GM21390 (cell line): ENCODE data around the gene KIFAP3.
A peak's percentile ranks its signal among the peaks of the same experiment; 100 is the strongest.

Source experiments
- ATAC-seq: cut with Tn5 transposase; IDR thresholded peaks from one replicate; pipeline ENCODE4 v1.9.1; 2021; ENCODE audit not compliant: unreplicated experiment

Gene KIFAP3

DNA sequence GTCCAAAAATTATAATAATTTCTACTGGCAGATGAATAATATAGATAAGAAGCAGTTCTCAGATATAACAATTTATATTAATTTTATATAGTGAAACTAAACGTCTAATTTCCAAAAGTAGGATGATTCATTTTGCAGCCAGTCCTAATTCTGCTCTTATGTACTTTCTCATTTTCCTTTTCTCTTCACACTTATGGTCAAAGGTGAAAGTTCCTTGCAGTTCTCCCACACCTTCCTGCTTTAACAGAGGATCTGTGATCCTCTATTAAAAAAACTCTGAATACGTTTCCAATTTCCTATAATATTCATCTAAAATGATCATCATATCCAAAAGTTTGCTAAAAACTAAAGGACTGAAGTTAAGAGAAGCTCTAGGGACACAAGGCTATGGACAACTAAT is 78.5 kb downstream of the KIFAP3 start:
- ATAC-seq = no peak

- ATAC-seq = no peak
Measured at GRCh38 chr1:169989246-169989645, 85.2 kb downstream of the KIFAP3 start.

- no peak for ATAC-seq
Measured at GRCh38 chr1:169985757-169986156, 88.7 kb downstream of the KIFAP3 start.

DNA sequence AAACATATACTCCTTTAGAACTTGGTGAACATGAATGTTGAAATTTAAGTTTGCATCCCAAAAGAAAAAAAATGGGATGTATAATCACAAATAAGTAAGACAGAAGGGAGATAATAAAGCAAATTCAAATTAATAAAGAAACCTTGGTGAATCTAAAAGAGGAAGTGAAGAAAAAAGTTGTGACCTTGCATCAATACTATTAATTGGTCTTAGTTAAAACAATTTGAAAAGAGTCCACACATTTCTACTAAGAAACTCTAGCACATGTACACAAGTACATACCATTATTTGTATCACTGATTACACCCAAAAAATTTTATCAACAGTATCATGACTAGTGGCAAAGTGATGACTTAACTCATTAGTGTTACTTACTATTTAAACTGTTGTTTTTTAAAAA is 100.4 kb downstream of the KIFAP3 start:
- ATAC-seq = no peak

DNA sequence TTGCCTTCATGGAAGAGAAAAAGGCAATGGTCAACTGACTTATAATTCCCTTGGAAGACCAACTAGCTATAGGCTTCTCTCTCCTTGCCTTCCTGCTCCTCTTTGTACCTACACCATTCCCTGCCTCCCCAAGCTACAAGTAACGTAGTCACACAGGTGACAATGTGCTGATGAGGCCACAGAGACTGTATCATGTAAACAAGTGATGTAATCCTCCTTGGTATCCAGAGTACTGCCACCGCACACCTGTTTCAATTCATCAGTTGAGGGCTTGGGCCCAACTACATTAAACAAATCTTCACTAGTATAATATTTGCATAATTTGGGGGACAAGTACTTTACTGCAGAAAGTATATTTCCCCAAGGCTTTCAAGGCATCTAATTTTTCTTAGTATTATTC is 104.4 kb downstream of the KIFAP3 start:
- no peak for ATAC-seq

- ATAC-seq = no peak
Measured at GRCh38 chr1:169968174-169968573, 106.3 kb downstream of the KIFAP3 start.

- ATAC-seq = no peak
Measured at GRCh38 chr1:169964206-169964605, 110.3 kb downstream of the KIFAP3 start.

DNA sequence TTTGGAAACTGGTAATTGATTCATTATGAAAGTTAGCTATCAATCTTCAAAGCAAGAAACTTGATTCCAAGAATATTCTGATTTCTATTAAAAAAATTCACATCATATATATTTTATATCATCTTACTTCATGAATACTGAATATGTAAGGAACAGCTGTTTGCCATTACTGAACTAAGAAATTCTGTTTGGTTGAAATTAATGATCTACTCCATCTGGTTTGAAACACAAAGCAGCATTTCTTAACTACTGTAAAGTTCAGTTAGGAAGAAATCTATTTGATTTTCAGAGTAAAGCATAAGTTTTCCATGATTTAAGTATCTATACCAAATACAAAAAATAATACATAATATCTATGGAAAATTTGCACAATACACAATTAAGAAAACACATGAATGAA is 114.8 kb downstream of the KIFAP3 start:
- ATAC-seq = no peak

DNA sequence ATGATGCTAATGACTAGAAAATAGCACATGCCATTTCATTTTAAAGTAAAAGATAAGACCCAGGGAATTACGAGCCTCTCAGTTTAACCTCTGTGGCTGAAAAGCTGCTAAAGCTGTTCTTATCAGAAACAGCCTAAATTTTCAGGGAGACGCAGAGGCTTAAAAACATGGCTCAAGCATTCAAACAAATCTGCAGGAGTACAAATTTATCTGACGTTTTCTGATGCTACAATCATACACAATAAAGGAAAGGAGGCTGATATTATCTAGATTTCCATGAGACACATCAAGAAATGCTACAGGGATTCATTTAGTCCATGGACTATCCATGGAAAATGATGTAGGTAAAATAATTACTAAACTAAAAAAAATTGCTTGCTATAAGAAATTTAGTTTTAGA is 115.5 kb downstream of the KIFAP3 start:
- no peak for ATAC-seq

GRCh38 chr1:169957884-169958283 is 116.6 kb downstream of the KIFAP3 start:
- ATAC-seq = no peak

DNA sequence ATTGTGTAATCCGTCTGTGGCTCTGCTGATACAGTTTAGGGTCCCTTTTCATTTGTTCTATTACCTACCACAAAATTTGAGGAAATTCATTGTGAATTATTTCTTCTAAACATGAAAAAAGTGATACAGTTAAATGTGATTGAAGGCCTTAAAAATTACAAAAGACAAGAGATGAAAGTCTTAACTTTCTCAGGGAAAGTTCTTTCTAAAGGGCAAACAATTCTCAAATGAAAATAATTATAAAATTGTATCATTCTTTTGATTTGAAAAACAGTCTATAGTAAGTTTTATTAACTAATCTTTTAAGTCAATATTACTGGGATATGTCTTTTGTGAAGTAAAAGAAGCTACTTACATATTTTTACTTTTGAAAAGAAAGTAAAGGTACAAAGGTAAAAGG is 123.4 kb downstream of the KIFAP3 start:
- ATAC-seq = no peak

DNA sequence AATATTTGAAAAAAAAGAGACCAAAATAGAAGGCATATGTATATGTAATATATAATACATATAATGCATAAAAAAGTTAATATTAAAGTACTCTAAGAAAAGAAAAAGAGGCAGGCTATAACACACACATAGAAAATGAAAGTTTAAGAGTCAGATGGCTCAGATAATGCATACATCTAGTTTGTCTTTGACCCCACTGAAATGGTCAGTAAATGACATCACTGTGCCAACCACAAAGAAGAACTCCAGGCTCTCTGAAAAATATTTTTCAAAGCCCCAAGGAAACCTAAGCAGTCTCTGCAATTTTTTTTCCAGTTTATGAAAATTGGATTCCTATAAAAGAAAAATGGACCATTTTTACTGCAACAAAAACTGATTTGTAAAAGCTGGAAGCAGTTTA is 125.4 kb downstream of the KIFAP3 start:
- ATAC-seq = no peak

GRCh38 chr1:169946206-169946605 is 128.3 kb downstream of the KIFAP3 start:
- ATAC-seq = no peak

DNA sequence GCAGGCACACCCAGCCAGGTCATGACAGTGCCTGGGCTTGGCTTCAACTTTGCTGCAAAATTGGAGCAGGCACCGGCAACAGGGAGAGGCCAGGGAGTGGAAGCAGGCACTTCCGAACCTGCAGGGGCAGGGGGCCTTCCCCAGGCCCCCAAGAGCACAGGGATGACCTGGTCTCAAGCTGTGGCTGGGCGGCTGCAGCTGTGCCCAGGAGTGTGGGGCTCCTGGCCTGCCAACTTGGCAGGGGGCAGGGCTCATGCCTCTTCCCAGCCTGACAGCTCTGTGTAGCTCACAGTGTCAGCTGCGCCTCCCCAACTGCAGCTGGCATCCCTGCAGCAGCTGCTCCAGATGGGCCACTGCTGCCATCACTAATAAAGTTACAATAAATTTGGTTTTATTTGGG is 129.3 kb downstream of the KIFAP3 start:
- no peak for ATAC-seq

DNA sequence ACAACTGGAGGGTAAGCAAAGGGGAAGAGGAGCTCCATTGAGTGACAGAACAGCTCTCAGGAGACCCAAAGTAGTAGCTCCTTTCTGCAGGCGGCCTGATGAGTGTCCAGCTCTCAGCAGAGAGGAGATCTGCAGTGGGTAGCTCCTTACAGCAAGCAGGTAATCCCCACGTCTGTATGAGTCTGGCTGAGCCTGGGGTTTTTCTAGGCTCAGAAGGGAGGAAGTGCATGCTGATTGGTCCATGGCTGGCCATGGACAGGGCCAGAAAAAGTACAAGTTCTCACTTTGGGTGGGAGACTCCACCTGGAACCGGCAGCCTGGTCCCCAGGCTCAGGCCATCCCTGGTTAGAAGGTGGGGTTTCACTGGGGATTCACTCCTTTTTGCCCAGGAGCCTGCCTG is 129.9 kb downstream of the KIFAP3 start:
- ATAC-seq = no peak

DNA sequence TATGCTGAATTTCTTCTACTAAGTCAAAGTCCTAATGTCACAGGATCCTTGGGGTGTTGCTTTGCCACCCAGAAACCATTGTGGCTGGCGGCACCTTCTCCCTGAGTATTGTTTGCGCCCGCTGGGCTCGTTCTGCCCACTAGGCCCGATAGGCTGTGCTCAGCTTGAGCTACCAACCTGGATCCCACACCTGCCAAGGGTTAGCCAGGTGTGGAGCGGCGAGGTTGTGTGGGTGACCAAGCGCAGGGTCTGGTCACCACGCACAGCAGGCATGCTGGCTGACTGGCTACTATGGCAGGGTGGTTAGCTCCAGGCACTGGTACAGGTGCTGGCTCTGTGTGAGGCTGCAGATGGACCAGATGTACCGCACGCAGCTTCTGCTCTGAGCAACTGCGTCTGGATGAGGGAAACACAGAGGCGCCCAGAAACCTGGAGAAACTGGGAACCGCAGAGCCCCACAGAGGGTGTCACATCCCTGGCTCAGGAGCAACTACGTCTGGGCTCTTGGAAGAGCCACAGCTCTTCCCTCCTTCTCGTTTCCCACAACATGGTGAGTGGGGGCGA is 130.4 kb downstream of the KIFAP3 start:
- no peak for ATAC-seq

DNA sequence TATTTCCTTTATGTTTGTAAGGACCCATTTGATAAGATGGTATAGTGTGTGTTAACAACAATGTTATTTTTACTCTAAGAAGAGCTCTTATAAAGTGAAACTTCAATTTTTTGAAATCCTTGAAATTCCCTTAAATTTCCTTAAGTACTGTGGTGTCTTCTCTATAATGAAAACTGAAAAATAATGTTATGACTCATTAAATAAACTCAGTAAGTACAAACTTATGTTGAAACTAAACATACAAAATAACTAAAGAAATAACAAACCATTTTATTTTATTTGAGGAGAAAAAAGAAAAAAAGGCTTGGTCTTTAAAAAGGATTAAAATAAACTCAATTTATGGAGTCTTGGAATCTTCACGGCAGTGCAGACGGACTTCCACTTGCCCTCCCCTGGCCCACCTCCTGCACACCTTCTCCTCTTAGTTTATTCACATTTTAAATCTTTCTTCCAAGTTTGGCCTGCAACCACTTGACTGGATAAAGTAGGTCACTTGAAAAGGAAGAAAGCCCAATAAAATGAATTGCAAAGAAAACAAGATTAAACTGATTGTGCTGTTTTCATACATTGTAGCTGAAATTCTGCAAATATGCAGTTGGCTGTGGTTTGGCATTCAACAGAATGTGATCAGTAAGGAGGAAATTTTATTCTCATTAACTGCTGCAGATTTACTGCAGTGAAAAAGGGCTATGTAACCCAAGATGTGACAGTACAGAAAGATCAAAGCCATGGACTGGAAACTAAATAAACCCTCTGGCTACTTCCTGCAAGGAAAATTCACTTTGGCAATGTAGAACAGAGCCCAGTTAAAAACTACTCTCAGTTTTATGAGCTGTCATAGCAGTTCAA is 132.3 kb downstream of the KIFAP3 start:
- no peak for ATAC-seq

DNA sequence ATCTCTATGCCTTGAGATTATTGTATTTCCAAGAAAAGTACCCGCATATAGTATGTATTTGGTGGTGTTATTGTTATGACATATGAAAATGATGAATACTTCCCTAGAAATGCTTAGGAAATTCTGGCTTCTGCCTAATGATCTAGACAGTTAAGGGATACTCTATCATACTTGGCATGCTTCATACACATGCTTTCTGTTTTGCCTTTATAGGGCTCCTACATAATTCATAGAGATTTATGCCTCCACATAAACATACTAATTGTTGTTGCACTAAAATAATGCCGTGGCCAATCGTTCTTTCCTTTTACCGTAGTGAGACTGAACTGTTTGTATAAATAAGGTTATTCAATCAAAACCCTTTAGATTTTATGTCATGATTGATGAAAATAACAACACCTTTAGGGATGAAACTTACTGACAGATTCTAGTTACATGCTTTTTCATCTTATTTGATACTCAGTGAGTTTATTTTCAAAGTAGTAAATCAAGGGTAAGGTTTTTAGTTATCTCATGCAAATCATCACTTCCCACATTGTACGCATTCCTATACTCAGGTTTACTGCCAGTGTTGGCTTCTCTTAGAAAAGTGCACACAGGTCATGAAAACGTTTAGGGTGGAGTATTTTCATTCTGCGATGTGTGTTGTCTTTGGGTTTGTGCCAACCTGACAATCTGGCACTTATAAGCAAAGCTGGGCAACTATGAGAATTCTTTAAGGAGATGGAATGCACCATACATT is 140.3 kb downstream of the KIFAP3 start:
- no peak for ATAC-seq

- ATAC-seq = no peak
Measured at GRCh38 chr1:169931795-169932231, 142.7 kb downstream of the KIFAP3 start.

DNA sequence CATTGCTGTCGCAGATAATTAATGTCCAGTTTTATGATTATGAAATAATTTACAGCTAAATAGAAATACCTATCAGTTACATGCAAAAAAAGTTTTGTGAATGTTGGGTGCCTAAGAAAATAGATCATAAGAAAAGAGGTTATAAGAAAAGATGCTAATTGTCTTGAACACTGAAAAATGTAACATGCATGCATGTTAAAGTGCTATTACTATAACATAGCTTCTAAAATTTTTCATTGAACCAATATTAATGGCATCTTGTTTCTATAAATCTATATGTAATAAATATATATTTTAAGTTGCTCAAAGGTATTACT is 145.3 kb downstream of the KIFAP3 start:
- ATAC-seq = no peak

DNA sequence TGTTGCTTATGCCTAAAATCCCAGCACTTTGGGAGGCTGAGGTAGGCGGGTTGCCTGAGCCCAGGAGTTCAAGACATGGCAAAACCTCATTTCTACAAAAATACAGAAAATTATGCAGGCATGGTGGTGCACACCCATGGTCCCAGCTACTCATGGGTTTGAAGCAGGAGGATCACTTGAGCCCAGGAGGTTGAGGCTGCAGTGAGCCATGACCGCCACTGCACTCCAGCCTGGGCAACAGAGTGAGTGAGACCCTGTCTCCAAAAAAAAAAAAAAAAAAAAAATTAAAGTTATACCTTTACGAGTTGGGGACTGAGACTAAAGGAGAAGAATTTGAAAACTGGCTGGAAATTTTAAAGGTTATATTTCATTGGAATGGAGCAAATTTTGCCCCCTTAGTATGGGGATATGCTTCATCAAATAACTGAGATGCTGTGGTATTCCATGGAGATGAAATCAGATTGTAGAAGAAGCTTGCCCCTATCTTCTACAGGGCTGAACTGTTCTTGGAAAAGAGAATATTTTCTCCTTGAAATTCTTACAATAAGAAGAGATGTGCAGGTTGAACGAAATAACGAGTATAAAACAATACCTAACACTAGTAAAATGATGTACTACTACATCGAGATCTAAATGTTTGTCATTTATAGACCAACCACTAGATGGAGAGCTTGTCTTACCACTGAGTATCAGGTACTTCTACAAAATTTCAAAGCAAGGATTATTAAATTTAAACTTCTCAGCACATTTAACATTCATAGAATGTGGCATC is 145.9 kb downstream of the KIFAP3 start:
- ATAC-seq = peak; percentile 71
